ENCODE results near the gene DENND1B.

DNA sequence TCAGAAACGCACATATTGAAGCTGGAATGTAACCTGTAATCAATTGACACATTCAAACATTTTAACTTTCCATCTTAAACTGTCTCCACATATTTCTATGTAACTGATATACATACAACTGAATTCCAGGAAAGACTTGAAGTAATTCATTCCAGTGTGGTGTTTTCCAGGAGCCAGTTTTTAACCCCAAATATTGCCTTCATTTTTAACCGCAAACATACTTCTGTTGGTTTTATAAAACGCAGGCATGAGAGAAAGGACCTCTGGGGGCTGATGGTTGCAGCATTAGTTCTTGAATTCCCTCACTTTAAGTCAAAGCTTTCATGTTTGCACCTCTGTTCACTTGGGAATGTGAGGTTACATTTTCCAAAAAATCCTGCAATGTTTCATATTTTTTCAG lies 303.1 kb downstream of the DENND1B start:
- TF ChIP-seq EZH2 (IDR thresholded peaks at IDR 0.05; ENCODE audit: insufficient read depth, poor library complexity, severe bottlenecking): no peak
- no peak for TF ChIP-seq EZH2phosphoT487 (IDR thresholded peaks at IDR 0.05; ENCODE audit: insufficient read depth, low read depth)
